Midbrain (tissue), 1 donor: ENCODE results near the gene MTHFD1L.

Experiments used
- DNase-seq: peaks from one replicate; lab custom pipeline; 2025; lab: John Stamatoyannopoulos, UW

MTHFD1L gene

DNA sequence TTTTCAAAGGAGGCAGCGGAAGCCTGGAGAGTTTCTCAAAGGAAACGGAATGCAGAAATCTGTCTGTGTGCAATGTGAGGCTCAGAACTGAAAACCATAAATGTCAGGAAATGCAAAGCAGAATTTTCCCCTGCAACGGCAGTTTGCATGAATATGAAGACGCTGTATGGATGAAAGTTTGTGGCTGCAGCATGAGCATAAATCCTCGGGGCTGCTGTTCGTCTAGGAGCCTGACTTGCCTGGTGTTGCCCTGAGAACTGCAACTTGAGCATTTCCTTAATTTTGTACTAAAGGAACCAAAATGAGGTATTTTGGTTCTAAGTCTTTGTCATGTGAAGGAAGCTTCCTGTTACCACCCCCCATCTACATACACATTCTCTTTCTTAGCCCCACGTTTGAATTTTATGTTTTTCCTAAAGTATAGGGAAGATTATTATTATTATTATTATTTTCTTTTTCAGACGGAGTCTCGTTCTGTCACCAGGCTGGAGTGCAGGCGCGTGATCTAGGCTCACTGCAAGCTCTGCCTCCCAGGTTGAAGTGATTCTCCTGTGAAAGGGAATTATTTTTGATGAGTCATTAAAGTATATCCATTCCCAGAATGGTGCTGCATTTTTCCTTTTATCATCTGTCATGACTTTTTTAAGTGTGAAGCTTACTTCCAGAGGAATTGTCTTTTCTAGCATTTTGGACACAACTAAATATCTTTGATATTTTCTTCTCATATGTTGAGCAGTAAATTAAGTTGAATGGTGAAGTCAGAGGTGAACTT lies 33.1 kb downstream of the MTHFD1L start:
- no peak for DNase-seq

DNA sequence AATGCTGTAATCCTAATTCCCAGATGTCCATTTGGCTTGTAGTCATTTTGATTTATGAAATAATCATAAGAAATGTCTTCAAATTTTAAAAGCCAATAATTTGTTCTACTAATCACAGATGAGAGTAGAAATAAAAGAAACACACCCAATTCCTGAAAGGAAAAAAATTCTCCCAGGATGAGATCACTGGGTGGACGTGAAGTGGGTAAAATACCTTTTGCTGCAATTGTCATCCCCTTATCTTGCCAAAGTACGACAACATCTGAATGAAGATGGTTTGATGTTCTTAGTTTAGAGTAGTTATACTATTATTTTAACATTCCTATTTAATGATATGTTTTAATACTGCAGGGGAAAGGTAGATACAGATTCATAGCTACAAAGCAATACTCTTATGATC lies 33.7 kb downstream of the MTHFD1L start:
- DNase-seq = no peak

DNA sequence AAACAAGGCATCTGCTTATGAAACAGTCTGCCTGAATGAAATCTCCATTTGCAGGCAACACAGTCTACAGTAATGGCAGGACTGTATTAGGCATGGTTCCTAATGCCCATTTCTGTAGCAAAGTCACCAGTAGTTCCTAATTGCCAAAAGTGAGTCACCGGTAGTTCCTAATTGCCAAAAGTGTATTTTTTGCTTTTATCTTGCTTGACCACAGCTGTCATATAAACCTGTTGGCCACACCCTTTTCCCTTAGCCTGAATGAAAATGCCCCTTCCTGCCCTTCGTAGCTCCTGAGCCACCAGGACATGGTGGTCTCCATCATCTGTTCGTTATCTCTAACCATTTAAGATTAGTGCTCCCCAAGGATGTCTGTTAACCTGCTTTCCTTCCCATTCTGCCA lies 34.5 kb downstream of the MTHFD1L start:
- DNase-seq = no peak

DNA sequence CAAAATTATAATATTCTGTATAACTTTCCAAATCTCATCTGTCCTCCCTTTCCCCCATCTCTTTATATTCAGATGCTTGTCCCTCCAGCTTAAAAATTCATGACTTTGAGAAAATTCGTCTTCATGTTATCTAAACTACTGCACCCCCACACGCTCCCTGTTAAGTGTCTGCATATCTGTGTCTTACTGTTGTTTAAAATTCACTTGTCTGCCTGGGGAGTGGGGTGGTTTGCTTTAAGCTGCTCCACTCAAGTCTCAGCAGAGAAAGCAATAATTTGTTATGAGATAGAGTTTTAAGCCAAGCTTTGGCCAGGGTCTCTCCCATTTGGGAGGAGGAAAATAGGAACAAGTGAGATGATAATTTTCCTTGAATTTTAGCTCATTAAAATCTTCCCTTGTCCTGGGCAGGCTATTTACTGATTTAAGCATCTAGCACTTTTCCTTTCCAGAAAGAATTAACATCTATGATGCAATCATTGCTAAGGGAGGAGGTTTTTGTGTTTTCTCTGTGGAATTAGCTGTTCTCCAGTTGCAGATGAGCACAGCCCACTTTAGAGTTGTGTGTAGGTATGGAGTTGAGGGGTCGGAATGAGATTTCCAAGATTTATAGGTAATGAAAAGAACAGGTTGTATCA lies 36.8 kb downstream of the MTHFD1L start:
- DNase-seq = no peak

DNA sequence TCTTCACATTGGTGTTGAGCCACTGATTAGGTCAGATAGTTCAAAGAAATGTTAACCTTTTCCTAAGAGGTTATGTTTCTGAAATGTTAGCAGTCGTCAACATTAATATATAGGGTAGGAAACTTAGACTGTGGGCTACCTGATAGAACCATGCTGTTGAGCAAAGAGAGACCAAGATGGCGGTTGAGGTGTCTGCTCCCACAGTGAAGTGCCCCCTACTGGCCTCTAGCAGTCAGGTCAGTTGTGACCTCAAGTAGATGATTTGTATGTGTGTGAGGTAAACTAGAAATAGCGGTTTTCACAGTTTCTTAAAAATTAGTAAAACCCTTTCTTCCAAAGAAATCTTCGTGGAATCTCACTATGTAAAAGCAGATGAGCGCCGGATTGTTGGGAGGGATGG lies 40.3 kb downstream of the MTHFD1L start:
- no peak for DNase-seq

DNA sequence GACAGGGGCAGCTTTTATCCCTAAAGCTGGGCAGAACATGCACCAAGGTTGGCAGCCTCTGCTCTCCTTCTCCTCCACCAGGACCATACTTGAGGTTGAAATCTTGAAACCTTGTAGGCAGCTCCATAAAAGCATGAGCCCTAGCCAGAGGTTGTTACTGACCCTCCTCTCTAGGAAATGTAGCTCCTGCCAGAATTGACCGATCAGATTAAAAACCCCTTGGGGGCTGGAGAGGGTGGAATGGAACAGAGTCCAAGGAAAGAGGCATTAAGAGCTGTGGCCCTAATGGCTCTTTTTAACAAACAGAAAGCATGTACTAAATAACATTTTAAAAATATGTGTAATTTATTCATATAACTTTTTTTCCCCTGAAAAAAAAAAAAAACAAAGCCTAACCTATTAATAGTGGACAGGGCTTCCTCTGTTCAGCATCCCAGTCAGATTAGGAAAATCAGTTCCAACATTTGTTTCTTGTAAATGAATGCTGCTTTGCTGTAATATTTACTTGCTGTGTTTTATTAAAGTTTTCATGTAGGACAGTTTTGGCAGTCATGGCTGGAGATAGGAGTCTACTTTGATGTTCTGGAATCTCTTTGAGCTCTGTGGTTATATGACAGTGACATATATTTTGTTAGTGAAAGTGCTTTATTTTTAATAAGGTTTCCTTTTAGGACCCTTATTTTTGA lies 41.3 kb downstream of the MTHFD1L start:
- no peak for DNase-seq

DNA sequence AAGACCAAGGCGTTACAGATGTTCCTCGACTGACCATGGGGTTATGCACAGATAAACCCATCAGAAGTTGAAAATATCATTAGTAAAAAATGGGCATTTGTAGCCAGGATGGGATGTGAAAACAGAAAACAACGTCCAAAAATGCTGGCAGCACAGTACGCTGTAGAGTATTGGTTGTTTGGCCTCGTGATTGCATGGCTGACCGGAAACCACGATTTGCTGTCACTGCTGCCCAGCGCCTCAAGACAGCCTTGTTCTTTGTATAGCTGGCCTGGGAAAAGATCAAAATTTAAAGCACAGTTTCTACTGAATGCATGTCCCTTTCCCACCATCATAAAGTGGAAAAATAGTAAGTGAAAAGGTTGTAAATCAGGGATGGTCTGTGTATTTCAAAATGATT lies 41.9 kb downstream of the MTHFD1L start:
- no peak for DNase-seq

DNA sequence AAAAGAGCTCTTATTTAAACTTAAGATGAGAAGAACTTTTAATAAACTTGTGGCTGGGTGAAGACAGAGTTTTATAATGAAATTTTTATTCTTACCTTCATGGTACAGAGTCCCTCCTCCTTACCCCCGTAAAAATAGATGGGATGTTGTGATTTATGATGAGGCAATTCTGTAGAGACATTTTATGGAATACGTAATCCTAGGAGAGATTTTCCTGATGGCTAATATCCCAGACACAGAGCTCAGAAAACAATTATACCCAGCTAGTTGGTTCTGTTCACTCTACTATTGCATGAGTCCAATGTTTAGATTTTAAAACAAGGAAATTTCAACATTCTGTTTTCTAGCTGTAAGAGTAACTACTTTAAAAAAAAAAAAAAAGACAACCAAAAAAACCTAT lies 43.4 kb downstream of the MTHFD1L start:
- no peak for DNase-seq

DNA sequence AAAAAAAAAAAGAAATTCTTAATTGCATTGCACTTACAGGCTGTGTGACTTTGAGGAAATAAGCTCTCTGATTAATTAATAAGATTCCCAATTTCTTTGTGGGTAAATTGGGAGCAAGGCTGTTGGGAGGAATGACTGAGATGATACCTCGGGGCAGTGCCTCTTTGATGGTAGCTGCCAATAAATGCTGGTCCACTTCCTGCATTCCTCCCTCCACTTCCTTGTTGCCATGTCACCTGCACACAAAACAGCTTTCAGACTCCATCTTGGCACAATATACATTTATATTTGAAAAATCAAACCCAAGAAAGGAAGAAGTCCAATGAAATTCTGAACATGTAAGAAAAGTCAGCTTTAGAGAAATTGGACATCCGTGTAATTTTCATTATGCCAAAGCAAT lies 45.1 kb downstream of the MTHFD1L start:
- no peak for DNase-seq

DNA sequence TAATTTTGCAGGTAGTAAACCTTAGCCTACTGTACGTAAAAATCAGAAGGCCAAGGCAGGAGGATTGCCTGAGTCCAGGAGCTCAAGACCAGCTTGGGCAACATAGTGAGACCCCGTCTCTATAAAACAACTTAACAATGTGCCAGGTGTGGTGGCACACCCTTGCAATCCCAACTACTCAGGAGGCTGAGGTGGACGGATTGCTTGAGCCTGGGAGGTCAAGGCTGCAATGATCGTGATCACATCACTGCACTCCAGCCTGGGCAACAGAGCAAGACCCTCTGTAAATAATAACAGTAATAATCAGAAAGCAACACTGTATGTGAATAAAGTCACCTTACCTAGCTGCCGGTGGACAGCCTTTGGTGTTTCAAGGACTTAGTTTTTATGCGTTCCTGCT lies 48.9 kb downstream of the MTHFD1L start:
- no peak for DNase-seq

DNA sequence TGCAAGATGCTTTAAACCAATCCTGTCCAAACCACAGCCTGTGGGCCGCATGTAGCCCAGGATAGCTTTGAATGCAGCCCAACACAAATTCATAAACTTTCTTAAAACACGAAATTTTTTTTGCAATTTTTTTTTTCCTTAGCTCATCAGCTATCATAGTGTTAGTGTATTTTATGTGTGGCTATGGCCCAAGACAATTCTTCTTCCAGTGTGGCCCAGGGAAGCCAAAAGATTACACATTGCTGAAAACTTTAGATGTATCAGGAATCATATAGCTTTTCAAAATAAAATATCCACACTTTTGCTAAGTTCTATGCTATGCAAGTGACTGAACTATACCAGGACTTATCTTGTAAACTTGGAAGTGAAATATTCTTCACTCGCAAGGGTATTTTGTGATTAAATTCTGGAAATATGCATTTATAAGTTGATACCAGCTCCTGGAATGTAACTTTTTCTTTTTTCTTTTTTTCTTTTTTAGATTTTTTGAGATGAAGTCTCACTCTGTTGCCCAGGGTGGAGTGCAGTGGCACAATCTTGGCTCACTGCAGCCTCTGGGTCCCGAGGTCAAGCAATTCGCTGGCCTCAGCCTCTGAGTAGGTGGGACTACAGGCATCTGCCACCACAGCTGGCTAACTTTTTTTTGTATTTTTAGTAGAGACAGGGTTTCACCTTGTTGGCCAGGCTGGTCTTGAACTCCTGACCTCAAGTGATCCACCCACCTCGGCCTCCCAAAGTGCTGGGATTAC lies 49.8 kb downstream of the MTHFD1L start:
- DNase-seq = no peak

DNA sequence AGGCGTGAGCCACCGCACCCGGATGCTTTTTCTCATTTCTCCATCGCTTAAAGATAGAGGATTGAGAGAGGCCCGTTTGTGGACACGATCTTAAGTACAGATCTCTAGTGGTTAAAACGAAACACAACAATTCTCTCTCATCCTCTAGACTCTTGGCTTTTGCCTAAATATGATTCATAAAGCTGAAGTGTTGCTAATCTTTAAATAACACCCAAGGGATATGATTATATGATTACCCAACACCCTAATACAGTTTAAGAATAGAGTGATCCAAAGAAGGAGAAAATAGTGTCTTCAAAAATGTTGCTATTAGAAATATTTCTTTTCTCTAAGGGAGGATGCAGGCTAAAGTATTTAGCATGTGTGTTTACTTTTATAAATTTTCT lies 50.4 kb downstream of the MTHFD1L start:
- no peak for DNase-seq

DNA sequence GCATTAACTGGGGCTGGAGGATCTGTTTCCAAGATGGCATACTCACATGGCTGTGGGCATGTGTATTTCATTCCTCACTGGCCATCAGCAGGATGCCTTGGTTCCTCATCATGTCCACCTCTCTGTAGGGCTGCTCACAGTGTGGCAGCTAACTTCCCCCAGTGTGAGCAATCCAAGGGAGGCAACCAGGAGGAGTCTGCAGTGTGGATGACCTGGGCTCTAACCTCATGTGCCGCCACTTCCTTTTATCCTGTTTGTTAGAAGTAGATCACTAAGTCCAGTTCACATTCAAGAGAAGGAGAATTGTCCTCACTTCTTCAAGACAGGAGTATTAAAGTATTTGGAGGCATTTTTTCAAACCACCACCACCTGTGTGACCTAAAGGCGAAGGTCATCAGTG lies 54.4 kb downstream of the MTHFD1L start:
- no peak for DNase-seq

DNA sequence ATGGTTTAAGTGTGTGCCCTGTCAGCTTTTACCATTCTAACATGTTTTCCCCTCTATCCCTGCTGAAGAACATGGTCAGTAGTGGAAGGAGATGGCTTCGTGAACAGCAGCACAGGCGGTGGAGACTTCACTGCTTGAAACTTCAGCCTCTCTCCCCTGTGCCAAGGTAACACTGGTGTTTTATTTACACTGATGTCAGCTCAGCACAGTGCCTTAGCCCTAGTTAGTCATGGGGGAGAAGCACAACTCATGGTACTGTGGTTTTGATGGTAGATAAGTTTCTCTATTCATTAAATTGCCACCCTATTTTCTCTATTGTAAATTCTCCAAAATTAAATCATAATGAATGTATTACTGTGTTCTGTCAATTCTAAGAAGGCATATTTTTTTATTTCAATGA lies 56.6 kb downstream of the MTHFD1L start:
- no peak for DNase-seq

DNA sequence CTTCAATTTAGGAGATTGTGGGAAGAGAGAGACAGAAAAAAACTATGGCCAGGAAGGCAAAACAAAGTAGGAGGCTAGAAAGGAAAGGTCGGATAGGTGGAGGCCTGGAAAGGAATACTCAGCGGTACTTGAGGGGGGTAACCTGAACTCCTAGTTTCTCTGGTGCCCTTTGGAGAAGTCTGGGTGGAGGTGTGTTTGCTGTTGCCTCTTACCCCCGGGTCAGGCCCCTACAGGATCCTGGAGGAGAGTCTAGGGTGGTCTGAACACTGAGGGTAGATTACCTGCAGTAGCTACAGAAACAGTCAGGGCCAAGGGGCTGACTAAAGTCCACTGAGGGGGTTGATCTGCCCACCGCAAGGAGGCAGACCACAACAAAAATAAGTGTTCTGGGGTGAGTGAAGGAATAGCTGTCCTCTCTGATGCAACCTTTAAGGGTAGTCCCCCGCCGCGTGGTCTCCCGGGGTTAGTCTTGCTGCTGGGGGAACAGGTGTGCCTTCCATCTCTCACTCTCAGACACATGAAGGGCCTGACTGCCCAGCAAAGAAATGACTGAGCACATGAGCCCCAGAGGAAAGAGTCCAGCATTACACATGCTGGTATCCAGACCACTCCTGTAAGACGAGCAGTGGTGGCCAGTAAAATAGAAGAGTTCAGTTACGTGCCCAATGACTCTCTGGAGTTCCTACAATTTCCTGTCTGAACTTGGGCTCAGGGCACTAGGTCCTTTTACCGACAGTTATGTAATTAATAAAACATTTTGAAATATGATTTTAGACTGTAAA lies 59.5 kb downstream of the MTHFD1L start:
- no peak for DNase-seq

DNA sequence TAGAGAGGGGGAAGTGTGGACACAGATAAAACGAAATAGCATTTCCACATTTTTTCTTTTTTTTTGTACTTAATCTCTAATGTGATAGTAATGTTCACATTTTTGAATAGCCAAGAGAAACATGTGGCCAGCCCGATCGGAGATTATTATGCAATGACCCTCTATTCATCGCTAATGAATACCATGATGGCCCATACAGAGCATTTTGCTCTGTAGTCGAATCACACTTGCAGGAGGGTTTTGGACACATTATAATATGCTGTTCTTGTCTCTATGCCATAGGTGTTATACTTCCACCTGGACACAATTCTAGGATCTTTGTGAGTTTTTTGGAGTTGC lies 60.1 kb downstream of the MTHFD1L start:
- DNase-seq = no peak

DNA sequence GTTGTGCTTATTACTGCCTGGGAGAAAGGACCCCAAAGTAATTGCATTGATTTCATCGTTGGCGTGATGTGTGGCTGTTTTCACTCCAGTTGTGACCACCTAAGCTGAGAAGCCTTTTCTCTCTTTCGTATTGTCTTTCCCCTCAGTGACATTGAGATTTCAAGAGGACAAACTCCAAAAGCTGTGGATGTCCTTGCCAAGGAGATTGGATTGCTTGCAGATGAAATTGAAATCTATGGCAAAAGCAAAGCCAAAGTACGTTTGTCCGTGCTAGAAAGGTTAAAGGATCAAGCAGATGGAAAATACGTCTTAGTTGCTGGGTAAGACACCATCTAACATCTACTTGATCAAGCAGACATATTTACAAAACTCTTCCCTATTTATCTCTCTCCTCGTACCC lies 60.5 kb downstream of the MTHFD1L start:
- DNase-seq = no peak

DNA sequence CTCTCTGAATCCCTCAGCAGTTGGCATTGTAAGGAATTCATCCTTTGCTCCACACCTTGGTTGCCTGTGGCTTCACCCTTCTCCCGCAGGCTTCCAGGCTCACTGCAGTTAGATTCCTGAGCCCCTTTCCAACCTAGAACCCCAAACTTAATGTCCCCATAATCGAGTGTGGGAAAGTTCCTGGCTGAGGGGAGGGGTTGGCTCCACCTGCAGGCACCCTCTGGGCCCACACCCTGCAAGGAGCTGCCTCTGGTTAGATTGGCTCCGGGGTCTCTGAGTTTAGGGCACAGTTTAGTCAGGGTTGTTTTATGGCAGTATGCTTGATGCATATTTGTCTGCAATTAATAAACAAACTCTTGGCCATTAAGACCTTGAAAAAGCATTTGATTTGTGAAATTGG lies 63.4 kb downstream of the MTHFD1L start:
- no peak for DNase-seq

DNA sequence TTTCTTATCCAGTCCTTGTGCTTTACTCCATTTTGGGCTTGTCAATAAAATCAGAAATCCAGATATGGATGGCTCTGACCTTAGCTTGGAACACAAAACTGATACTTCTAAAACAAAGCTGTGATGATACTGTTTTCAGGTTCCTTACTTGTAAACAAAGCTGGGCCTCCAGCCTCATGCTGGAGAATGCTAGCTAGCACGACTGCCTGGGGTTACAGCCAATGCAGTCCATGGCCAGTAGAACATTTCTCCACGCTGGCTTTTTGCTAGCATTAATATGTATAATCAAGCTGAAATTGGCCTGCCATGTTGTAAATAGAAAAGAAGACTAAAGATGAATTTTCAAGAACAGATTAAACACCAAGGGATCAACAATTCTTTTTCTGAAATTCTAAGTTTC lies 63.9 kb downstream of the MTHFD1L start:
- no peak for DNase-seq

DNA sequence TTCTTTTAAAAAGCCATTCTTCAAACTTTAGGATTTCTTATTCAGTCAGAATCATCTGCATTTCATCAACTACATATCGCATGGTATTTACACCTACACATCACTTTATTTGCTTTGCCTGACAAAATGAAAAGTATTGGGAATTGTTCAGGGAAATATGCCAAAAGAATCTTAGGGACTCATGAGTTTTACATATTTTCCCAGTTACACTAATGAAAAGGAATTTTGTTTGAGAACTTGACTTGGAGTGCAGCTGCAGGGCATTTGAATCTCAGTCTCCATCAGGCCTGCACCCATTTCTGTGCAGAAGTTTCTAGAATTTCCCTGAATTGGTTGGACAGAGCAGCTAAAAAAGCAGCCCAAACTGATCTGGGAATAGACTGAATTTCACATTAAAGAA lies 65.3 kb downstream of the MTHFD1L start:
- DNase-seq = no peak

DNA sequence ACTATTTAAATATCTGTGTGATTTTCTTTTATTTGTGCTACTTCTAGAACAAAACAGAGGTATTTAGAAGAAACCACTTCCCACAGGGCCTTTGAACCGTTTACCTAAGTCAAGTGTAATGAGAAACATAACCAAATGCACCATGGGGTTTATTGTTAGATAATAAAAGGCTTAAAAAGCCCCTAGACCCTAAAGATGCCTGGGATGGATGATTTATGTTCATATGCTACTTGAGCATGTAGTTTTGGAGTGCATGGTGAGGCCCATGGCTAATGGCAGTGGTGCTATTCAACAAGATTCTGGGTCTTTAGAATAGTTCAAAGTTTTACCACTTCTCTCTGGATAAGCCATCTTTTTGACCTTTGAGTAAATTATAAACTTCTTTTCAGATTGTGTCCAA lies 65.9 kb downstream of the MTHFD1L start:
- DNase-seq = no peak

DNA sequence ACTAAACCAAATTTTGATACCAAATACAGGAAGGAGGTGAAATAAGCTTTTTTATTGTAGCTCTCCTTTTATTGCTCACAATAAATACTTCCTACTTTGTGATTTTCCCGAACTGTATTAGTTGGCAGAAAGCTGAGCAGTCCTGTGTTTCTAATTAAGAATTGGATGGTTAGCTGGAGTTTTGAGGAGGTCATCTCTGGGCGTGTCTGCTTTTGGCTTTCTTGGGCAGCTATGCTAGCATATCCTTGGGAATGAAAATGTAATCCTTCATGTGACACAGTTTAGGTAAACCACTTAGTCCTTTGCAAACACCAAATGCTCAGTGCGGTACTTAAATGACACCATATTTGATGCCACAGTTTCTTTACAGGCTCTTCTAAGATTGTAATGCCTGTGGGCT lies 67.5 kb downstream of the MTHFD1L start:
- DNase-seq = no peak
